GM23338 (cell line): ENCODE results near the gene LENEP.

Experiments used
- CREB1 ChIP-seq: fragments of 250-450 bp; sonication (Bioruptor Pico); IDR thresholded peaks from 2 replicates; pipeline ENCODE4 v1.5.0; 2020; ENCODE audit warnings: low read depth, mild to moderate bottlenecking, moderate library complexity
- CTCF ChIP-seq, 2 experiments: fragments of 200-600 bp in 1 of 2; sonication (generic) in 1 of 2; conservative IDR thresholded peaks; 2 replicates each; pipeline versions ENCODE4 v1.5.1 to v1.6.1; 2016 to 2017; ENCODE audit warnings: antibody characterized with exemption in 2 of 2, low read depth in 2 of 2, mild to moderate bottlenecking in 2 of 2, moderate library complexity in 1 of 2
- ETS1 ChIP-seq: IDR thresholded peaks from 2 replicates; pipeline ENCODE4 v1.6.1; 2016; ENCODE audit warnings: antibody characterized with exemption
- EZH2 ChIP-seq: fragments of 200-600 bp; sonication (generic); IDR thresholded peaks from one replicate; pipeline ENCODE4 v1.8.0; 2017; ENCODE audit warnings: antibody characterized with exemption, mild to moderate bottlenecking, low read depth; ENCODE audit not compliant: unreplicated experiment
- EZH2phosphoT487 ChIP-seq: fragments of 200-600 bp; sonication (generic); IDR thresholded peaks from one replicate; pipeline ENCODE4 v1.8.1; 2018; ENCODE audit warnings: antibody characterized with exemption; ENCODE audit not compliant: unreplicated experiment
- JUNB ChIP-seq: IDR thresholded peaks from one replicate; pipeline ENCODE4 v1.6.1; 2016; ENCODE audit warnings: antibody characterized with exemption; ENCODE audit not compliant: unreplicated experiment
- POLR2AphosphoS5 ChIP-seq: IDR thresholded peaks from 2 replicates; pipeline ENCODE4 v1.6.1; 2016; ENCODE audit warnings: antibody characterized with exemption, low read depth
- REST ChIP-seq: IDR thresholded peaks from one replicate; pipeline ENCODE4 v1.6.1; 2018; ENCODE audit warnings: antibody characterized with exemption; ENCODE audit not compliant: unreplicated experiment
- STAT1 ChIP-seq: IDR thresholded peaks from one replicate; pipeline ENCODE4 v1.6.1; 2016; ENCODE audit warnings: antibody characterized with exemption; ENCODE audit not compliant: unreplicated experiment
- ZNF114 ChIP-seq: fragments of 250-450 bp; sonication (Bioruptor Pico); IDR thresholded peaks from 2 replicates; pipeline ENCODE4 v1.5.0; 2020; ENCODE audit warnings: mild to moderate bottlenecking, moderate library complexity
- ZNF331 ChIP-seq: fragments of 250-450 bp; sonication (Bioruptor Pico); IDR thresholded peaks from 2 replicates; pipeline ENCODE4 v1.5.0; 2020; ENCODE audit warnings: low read depth, mild to moderate bottlenecking, moderate library complexity
- ZNF462 ChIP-seq: fragments of 250-450 bp; sonication (Bioruptor Pico); IDR thresholded peaks from 2 replicates; pipeline ENCODE4 v1.5.0; 2020; ENCODE audit warnings: mild to moderate bottlenecking, moderate library complexity

GRCh38 chr1:154982897-154983648 is 10.3 kb upstream of the LENEP start, which contains the start of gene FLAD1:
- no peak for TF ChIP-seq CTCF (conservative IDR thresholded peaks at IDR 0.05; ENCODE audit: low read depth in 2 of 2)
- TF ChIP-seq POLR2AphosphoS5 = peak; percentile 80
- TF ChIP-seq EZH2 = no peak
- TF ChIP-seq EZH2phosphoT487 = no peak
- TF ChIP-seq STAT1 = no peak
- TF ChIP-seq REST = no peak
- TF ChIP-seq ZNF331 (CRISPR knock-in tag) = no peak
- peak; percentile 79 for TF ChIP-seq CREB1 (CRISPR knock-in tag)
- no peak for TF ChIP-seq JUNB
- TF ChIP-seq ETS1 = no peak; the same call in 1 of the 2 replicates
- TF ChIP-seq ZNF462 (CRISPR knock-in tag) = no peak
- TF ChIP-seq ZNF114 (CRISPR knock-in tag) = no peak
